ACC112 (cell line): ENCODE data around the gene UGT3A1.
A peak's percentile ranks its signal among the peaks of the same experiment; 100 is the strongest.

Experiments used
- H2AFZ ChIP-seq: fragments of 200-600 bp; sonication (generic); one replicate; pipeline ENCODE4 v1.6.0; 2017; ENCODE audit warnings: antibody characterized with exemption, low read length; ENCODE audit not compliant: unreplicated experiment
- H3K27ac ChIP-seq: fragments of 200-600 bp; sonication (generic); 2 replicates; pipeline ENCODE4 v1.5.1; 2014; ENCODE audit warnings: low read depth, mild to moderate bottlenecking, antibody characterized with exemption, low read length, moderate library complexity
- H3K27me3 ChIP-seq: fragments of 200-600 bp; sonication (generic); 2 replicates; pipeline ENCODE4 v1.6.1; 2014; ENCODE audit warnings: mild to moderate bottlenecking, antibody characterized with exemption, low read length, moderate library complexity, mixed read lengths; ENCODE audit not compliant: insufficient read depth
- H3K36me3 ChIP-seq: fragments of 200-600 bp; sonication (generic); 2 replicates; pipeline ENCODE4 v1.6.1; 2016; ENCODE audit warnings: mild to moderate bottlenecking, antibody characterized with exemption, low read length, moderate library complexity, mixed read lengths; ENCODE audit not compliant: insufficient read depth
- H3K4me1 ChIP-seq: fragments of 200-600 bp; sonication (generic); one replicate; pipeline ENCODE4 v1.6.1; 2016; ENCODE audit warnings: low read length, mixed read lengths; ENCODE audit not compliant: insufficient read depth, unreplicated experiment, control insufficient read depth
- H3K4me3 ChIP-seq: fragments of 200-600 bp; sonication (generic); 2 replicates; pipeline ENCODE4 v1.5.1; 2014; ENCODE audit warnings: mild to moderate bottlenecking, low read depth, low read length
- H3K79me2 ChIP-seq: fragments of 200-600 bp; sonication (generic); one replicate; pipeline ENCODE4 v1.6.0; 2016; ENCODE audit warnings: low read length; ENCODE audit not compliant: control insufficient read depth, unreplicated experiment, insufficient read depth

Gene UGT3A1

GRCh38 chr5:35954175-35954574, 37.0 kb downstream of the UGT3A1 start:
- peaks cover 86% of the 10 kb centered on the region for H3K27me3 ChIP-seq
- H3K79me2 ChIP-seq = no peaks in the 10 kb centered on the region
- no peak overlapping the region for H2AFZ ChIP-seq
- H3K4me1 ChIP-seq = no peaks in the 10 kb centered on the region
- H3K27ac ChIP-seq = no peak overlapping the region
- no peak overlapping the region for H3K4me3 ChIP-seq
- H3K36me3 ChIP-seq = no peaks in the 10 kb centered on the region

GRCh38 chr5:35947085-35947484, 44.1 kb downstream of the UGT3A1 start:
- Histone ChIP-seq H2AFZ (no peak overlapping the region), H3K27me3 (peaks cover 93% of the 10 kb centered on the region), H3K4me3 (no peak overlapping the region), H3K36me3 (no peaks in the 10 kb centered on the region), H3K27ac (no peak overlapping the region), H3K4me1 (no peaks in the 10 kb centered on the region), H3K79me2 (no peaks in the 10 kb centered on the region)

GRCh38 chr5:35939639-35940038, 51.6 kb downstream of the UGT3A1 start:
- Histone ChIP-seq H2AFZ (no peak overlapping the region), H3K4me3 (no peak overlapping the region), H3K4me1 (no peaks in the 10 kb centered on the region), H3K36me3 (no peaks in the 10 kb centered on the region), H3K27ac (no peak overlapping the region), H3K27me3 (peaks cover 96% of the 10 kb centered on the region), H3K79me2 (no peaks in the 10 kb centered on the region)

- no peak within 1 kb of the TSS for H3K27ac ChIP-seq
- no peaks in the 10 kb centered on the region for H3K79me2 ChIP-seq
- H3K27me3 ChIP-seq = peaks cover 96% of the 10 kb centered on the region
- H3K4me1 ChIP-seq = no peaks in the 10 kb centered on the region
- H3K4me3 ChIP-seq = no peak within 1 kb of the TSS
- H3K36me3 ChIP-seq = no peaks in the 10 kb centered on the region
- no peak within 1 kb of the TSS for H2AFZ ChIP-seq
Measured at GRCh38 chr5:35938568-35939227, 52.5 kb downstream of the UGT3A1 start, which contains the start of gene CAPSL. Gene CAPSL, minus strand, starts transcription at chr5:35938622. Its CDS starts 17,502 bp downstream, at chr5:35921120.

GRCh38 chr5:35926389-35927051, 64.7 kb downstream of the UGT3A1 start:
- H3K4me1 ChIP-seq = peaks cover 23% of the 10 kb centered on the region
- H3K79me2 ChIP-seq = no peaks in the 10 kb centered on the region
- no peaks in the 10 kb centered on the region for H3K36me3 ChIP-seq
- peak overlapping the region; percentile 66 for H3K4me3 ChIP-seq
- H2AFZ ChIP-seq = peak overlapping the region; percentile 40
- peaks cover 18% of the 10 kb centered on the region; the same call in 1 of the 2 replicates for H3K27me3 ChIP-seq
- H3K27ac ChIP-seq = no peak overlapping the region

- H3K79me2 ChIP-seq = no peaks in the 10 kb centered on the region
- peak overlapping the region; percentile 80 for H3K27ac ChIP-seq
- H2AFZ ChIP-seq = peak overlapping the region; percentile 64
- H3K36me3 ChIP-seq = no peaks in the 10 kb centered on the region
- peaks cover 23% of the 10 kb centered on the region for H3K4me1 ChIP-seq
- peaks cover 8% of the 10 kb centered on the region; the same call in 1 of the 2 replicates for H3K27me3 ChIP-seq
- H3K4me3 ChIP-seq = peak overlapping the region; percentile 66
Measured at GRCh38 chr5:35924950-35925722, 66.1 kb downstream of the UGT3A1 start.

GRCh38 chr5:35924122-35924949, 66.9 kb downstream of the UGT3A1 start:
- H3K4me3 ChIP-seq = peak overlapping the region; percentile 66
- peak overlapping the region; percentile 80 for H3K27ac ChIP-seq
- no peaks in the 10 kb centered on the region for H3K36me3 ChIP-seq
- H3K27me3 ChIP-seq = peaks cover 8% of the 10 kb centered on the region; the same call in 1 of the 2 replicates
- H3K79me2 ChIP-seq = no peaks in the 10 kb centered on the region
- peak overlapping the region; percentile 64 for H2AFZ ChIP-seq
- H3K4me1 ChIP-seq = peaks cover 27% of the 10 kb centered on the region

- no peak overlapping the region for H3K4me3 ChIP-seq
- H3K27me3 ChIP-seq = peaks cover under 1% of the 10 kb centered on the region; the same call in 1 of the 2 replicates
- peaks cover 39% of the 10 kb centered on the region for H3K4me1 ChIP-seq
- H3K36me3 ChIP-seq = no peaks in the 10 kb centered on the region
- H3K27ac ChIP-seq = no peak overlapping the region
- H3K79me2 ChIP-seq = no peaks in the 10 kb centered on the region
- H2AFZ ChIP-seq = no peak overlapping the region
Measured at GRCh38 chr5:35922468-35922867, 68.7 kb downstream of the UGT3A1 start.

- Histone ChIP-seq H2AFZ (no peak overlapping the region), H3K4me1 (peaks cover 39% of the 10 kb centered on the region), H3K36me3 (no peaks in the 10 kb centered on the region), H3K27ac (no peak overlapping the region), H3K4me3 (no peak overlapping the region), H3K79me2 (no peaks in the 10 kb centered on the region), H3K27me3 (no peaks in the 10 kb centered on the region)
Measured at GRCh38 chr5:35921930-35922329, 69.3 kb downstream of the UGT3A1 start.

GRCh38 chr5:35920890-35921289, 70.3 kb downstream of the UGT3A1 start:
- Histone ChIP-seq H3K79me2 (no peaks in the 10 kb centered on the region), H2AFZ (no peak overlapping the region)

More at GRCh38 chr5:35920890-35921289, 70.3 kb downstream of the UGT3A1 start:
- H3K27me3 ChIP-seq = no peaks in the 10 kb centered on the region
- no peaks in the 10 kb centered on the region for H3K36me3 ChIP-seq
- H3K27ac ChIP-seq = no peak overlapping the region
- no peak overlapping the region for H3K4me3 ChIP-seq
- peaks cover 39% of the 10 kb centered on the region for H3K4me1 ChIP-seq
